Putamen (tissue), 1 donor: ENCODE measurements around the gene AKR1C1.
"Not testable (repeated sequence)": the region's sequence is repeated elsewhere in the genome, so short reads cannot be mapped to it uniquely, and the experiment has no call there.

Source experiments
- DNase-seq: peaks from one replicate; pipeline ENCODE4 v3.0.0-alpha.2; 2016; ENCODE audit warnings: low spot score

AKR1C1 gene

DNA sequence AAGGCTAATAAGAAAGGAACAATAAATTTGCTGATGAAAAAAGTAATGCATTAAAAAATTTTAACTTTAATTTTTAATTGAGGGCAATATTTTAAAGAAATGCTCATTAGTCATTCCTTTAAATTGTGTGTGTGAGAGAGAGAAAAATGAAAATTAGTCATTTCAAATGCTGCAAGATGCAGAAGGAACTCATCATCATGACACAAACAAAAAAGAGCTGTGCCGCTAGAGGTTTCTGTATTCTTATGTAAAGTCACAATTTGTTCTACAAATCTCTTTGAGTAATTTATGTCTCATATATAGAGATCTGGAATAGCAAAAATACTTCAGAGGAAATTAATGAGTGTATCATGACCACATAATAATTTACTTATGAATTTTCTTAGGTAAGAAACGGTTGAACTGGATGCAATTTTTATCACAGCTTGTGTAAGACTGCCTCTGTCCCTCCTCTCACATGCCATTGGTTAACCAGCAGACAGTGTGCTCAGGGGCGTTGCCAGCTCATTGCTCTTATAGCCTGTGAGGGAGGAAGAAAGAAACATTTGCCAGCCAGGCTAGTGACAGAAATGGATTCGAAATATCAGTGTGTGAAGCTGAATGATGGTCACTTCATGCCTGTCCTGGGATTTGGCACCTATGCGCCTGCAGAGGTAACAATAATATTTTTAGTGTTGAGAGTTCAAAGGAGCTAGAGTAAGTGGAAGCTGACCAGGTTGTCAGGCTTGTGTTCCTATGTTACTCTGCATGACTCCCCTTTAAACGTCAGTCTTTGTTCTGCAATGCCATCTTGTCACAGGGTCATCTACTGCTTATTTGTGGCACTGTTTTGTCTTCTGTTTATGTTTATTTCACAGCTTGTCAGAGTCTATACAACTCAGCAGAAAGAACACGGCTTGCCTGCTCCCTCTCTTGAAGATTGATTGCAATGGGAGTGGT lies at the start of gene AKR1C1:
Gene AKR1C1, plus strand, starts transcription at position 540 of the 939 bp plus-strand sequence. Its CDS starts 30 bp downstream, at position 570.
- not testable (repeated sequence) for DNase-seq

DNA sequence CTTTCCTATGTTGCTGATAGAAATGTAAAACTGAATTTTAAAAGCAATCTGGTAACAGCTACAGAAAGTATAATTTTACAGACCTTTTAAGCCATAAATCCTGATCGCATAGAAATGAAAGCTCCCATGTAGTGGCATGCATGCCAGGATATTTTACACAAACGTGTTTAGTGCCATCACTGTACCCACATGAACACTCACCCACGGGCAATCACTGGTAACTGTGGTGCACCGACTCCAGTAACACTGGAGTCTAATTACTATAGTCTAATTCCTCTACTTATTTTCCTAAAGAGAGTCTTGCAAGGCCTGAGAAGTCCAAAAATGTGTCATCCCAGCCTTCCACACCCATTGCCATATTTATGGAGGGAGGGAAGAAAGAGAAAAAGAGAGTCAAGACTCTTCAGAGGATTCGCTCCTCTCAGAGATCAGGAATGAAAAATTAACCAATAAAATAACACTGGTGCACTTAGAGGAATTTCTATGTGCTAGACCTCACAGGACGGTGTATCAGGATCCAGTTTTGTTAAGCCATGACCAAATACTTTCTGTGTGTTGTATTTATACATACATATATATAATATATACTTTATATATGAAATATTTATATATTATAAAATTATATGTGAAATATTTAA lies 48.9 kb upstream of the AKR1C1 start:
- no peak for DNase-seq

DNA sequence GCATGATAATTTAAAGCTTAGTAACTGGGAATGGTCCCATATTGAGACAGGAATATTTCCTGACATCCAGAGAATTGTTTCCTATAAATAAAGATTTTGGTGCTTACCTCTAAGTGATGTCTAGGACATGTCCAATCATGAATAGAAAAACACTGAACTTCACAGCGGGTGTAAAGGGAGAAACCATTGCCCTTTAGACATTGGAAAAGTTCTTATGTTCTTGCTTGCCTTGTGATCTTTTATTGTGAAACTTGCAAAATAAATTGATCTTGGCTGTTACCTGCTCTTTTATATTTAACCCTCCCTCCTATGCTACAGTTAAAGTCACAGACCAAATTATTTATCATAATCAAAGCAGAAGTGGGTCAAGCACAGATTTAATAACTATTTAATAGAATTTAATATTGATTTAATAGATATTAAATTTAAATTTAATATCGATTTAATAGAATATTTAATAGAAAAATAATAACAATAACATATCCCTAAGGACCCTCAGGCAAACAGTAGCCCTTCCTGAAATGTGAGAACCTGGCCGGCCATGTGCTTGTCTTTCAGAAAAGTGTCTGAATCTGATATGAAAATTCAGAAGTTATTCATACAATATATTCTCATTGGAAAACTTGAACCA lies 47.0 kb upstream of the AKR1C1 start:
- DNase-seq = no peak

DNA sequence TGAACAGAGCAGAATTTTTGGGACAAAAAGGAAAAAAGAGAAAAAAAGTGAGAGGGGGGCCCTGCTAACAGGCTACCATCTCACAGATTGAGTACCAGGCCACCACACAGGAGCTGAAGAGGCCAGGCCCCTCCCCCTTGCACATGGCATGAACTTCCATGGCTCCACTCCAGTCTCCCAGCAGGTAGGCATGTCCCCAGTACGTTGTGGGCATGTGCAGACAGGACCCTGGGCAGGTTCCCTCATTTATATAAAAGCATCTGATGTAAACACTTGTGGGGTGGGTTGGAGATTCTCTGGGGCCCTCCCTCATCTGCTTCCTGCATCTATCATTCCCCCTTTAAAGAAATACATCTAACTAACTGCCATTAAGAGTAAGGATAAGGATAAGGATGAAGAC lies 45.0 kb upstream of the AKR1C1 start:
- DNase-seq = no peak

DNA sequence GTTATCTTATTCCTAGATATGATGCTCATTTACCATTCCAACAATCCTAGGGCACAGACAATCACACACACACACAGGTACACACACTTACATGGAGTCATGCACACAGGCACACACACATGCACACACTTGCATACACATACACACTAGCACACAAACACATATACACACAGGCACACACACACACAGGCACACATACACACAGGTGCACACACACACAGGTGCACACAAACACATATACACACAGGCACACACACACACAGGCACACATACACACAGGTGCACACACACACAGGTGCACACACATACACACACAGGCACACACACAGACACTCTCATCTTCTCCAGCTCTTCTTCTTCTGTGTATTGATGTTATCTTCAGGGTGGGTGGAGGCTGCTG lies 38.7 kb upstream of the AKR1C1 start:
- not testable (repeated sequence) for DNase-seq

DNA sequence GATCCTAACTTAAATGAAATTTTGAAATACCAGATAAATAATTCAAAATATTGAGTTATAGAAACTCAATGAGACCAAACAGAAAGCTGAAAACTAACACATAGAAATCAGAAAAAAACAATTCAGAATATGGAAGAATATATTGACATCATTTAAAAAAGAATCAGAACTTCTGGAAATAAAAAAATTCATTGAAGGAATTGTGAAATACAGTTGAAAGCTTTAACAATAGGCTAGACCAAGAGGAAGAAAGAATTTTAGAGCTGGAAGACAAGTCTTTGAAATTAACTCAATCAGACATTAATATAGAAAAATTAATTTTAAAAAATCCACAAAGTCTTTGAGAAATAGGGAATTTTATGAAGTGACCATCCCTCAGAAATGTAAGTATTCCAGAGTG lies 36.8 kb upstream of the AKR1C1 start:
- DNase-seq = no peak

DNA sequence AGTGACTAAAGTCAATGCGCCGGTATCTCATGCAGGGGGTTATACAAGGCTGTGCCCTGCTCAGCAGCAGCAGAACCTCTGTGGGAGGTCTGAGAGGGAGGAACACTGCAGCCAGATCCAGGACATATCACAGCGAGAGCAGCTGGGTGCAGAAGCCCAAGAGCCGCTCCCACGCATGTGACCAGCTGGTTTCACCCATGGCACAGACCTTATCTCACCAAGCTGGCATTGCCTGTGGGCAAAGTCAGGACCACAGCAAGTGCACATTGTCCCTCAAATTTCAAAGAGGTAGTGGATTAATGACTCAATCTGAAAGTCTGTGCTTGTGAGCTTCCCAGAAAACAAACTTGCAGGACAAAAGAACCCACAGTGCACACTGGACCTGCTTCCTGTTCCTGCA lies 31.6 kb upstream of the AKR1C1 start:
- no peak for DNase-seq

DNA sequence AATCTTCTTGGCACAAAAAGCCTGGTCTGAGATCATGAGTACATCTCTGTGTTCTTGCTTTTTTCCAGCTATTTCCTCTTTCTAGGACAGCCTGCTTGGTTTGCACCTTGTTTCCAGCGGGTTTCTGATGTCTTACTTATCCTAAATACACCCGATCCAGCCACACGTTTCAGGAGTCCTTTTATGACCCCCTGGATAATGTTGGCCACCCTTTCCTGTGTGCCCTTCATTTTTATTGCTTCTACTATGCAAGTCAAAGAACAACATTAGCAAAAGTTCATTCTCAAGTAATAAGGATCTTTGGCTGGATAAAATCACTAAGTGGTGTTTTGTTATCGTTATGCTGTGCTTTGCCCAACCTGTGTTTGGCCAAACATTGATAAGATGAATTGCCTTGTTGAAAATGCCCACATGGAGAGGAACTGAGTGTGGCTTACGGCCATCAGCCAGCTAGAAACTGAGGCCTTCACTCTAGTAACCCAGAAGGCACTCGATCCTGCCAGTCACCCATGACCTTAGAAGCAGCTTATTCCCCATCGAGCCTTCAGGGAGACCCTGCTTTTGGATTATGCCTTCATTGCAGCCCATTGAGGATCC lies 28.7 kb upstream of the AKR1C1 start:
- DNase-seq = no peak

DNA sequence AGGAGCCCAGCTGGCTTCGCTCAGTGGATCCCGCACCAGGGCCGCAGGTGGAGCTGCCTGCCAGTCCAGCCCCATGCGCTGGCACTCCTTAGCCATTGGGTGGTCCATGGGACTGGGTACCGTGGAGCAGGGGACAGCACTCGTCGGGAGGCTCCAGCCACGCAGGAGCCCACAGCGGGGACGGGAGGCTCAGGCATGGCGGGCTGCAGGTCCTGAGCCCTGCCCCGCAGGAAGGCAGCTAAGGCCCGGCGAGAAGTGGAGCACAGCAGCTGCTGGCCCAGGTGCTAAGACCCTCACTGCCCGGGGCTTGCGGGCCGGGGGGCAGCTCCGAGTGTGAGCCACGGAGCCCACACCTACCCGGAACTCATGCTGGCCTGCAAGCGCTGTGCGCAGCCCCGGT lies 25.9 kb upstream of the AKR1C1 start:
- no peak for DNase-seq

DNA sequence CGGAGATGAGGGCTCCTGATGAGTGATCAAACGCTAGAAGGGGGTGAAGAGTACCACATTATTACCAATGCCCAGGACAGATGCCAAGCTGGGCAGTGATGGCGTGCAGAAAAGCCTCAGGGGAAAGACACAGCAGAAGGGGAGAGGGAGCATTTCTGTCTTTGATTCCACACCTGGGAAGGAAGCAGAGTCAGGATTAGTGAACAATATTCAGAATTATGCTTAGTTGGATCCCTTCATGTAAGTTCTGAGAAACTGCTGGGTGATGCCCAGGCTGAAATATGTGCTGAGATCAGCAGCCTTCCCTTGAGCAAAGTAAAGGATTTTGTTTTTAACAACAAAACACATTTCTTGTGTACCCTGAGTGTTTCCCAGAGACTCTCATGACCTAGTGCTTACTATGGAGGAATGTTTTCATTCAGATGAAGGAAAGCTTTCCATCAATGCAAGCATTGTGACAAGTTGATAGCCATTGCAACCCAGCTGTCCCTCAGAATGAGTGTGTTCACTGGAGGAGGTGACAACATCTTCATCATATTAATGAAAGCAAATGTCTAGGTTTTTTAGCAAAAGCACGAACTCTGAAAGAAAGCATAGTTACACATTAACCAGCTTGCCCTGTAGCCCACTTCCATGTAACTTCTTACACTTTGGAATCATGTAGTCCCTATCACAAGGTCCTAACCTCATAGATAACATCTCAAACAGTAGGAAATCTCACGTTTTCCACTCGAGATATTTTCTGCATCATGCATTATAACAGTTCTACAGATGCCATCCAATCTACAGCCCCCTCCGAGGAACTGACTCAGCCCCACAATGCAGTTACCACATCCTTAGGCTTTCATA lies 23.8 kb upstream of the AKR1C1 start:
- no peak for DNase-seq

DNA sequence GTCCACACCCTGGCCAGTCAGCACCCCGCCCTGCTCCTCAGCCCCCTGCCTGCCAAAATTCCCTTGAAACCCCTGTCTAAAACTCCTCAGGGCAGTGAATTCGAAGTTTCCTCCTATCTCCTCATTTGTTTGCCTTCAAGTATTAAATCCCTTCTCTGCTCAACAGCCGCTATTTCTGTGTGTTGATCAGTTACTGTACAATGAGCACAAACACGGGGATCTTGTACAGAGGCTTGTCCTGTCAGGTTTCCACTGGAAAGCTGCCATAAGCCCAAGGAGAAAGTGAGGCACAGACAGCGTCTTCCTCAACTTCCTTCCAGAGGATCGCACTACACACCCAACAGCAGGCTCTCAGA lies 23.2 kb upstream of the AKR1C1 start:
- DNase-seq = not testable (repeated sequence)

DNA sequence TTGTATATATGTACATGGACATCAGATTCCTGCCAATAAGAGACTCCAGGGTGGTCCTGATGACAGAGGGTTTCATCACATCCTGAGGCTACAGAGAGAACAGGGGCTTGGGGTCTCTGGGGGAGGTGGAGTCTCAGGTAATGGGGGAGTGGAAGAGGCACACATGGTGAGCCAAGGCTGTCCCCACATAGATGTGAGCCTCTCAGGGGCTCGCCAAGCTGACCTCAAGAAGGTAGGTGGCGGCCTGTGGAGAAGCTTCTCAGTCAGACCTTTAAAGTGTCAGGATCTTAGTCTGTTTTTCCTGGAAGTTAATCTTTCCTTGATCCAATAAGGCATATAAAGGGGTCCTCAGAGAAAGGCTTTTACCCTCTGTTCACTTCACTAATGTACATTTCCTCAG lies 22.3 kb upstream of the AKR1C1 start:
- DNase-seq = not testable (repeated sequence)

DNA sequence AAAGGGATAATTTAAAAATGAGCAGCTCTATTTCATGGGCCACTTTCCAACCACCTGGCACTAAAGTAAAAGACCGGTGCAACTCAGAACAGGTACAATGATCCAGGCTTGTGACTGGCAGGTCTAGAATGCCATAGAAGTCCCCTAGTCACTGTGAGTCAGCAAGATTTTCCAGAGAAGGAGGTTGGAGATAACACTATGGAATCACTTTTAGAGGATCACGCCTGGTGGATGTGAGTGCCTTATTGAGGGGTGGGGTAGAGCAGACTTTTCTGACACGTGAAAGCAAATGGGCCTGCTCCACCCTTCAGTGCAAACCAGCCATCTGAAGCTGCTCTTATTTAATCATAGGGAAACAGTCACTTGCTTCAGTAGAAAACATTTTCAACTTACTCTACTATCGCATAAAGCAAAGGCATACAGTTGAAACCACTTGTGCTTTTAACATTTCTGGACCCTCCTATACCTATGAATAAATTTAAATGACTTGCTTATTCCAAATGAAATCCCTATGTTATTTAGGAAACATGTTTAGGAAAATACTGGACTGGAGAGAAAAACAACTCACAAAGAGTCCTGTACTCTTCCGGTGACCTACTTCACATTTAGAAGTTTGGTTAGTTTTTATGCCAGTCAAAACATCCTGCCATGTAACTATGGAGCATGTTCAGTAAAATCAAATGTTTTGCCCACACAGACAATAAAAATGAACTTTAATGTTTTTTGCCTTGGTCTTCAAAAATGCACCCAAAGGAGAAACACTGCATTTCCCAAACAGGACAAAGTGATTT lies 21.5 kb upstream of the AKR1C1 start:
- no peak for DNase-seq

DNA sequence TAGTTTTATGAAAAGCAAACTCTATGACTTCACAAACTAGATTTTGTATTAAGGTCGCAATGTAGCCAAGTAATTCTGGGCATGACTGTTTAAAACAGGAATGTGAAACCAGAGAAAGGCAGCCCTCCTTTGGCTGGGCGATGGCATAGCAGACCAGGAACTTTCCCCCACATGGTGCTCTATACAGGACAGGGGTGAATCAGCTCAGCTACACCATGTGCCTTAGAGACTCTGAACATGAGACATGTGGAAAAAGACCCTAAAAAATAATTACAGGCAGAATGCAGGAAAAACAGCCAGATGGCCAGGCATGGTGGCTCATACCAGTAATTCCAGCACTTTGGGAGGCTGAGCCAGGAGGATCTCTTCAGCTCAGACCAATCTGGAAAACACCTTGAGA lies 20.3 kb upstream of the AKR1C1 start:
- DNase-seq = not testable (repeated sequence)

DNA sequence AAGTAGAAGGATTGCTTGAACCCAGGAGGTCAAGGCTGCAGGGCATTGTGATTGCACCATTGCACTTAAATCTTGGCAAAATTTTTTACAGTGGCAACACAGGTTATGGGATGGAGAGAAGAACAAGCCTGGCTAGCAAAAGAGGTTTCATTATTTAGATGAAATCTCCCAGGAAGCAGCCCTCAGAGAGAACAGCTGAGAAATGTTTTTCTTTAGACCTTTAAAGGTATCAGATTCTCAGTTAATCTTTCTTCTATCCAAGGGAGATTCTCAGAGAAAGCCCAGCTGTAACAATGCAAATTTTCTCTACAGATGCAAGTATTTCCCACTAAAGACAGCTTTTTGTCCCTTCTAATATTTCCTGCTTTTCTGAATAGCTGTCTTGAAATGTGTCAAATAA lies 19.8 kb upstream of the AKR1C1 start:
- not testable (repeated sequence) for DNase-seq

DNA sequence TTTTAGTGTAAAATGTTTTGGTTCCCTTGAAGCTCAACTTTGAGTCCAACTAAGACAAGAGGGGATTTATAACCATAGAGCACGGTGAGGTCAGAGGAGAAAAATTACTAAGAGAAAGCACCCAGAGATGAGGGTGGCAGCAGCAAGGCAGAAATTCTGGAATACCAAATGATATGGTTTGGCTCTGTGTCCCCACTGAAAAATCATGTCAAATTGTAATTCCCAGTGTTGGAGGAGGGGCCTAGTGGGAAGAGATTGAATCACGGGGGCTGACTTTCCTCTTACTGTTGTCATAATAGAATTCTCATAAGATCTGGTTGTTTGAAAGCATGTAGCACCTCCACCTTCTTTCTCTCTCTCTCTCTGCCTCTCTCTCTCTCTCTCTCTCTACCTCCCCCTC lies 19.4 kb upstream of the AKR1C1 start:
- DNase-seq = no peak

DNA sequence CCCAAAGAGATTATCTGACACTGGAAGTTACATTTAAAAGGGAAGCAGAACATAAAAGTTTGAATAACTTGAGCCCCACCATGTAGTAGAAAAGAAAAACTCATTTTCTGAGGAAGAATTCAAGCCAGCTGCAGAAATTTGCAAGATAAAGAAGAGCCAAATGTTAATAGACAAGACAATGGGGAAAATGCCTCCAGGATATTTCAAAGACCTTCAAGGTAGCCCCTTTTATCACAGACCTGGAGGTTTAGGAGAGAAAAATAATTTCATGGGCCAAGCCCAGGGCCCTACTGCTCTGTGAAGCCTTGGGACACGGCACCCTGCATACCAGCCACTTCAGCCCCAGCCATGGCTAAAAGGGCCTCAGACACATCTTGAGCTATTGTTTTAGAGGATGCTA lies 18.4 kb upstream of the AKR1C1 start:
- DNase-seq = no peak

DNA sequence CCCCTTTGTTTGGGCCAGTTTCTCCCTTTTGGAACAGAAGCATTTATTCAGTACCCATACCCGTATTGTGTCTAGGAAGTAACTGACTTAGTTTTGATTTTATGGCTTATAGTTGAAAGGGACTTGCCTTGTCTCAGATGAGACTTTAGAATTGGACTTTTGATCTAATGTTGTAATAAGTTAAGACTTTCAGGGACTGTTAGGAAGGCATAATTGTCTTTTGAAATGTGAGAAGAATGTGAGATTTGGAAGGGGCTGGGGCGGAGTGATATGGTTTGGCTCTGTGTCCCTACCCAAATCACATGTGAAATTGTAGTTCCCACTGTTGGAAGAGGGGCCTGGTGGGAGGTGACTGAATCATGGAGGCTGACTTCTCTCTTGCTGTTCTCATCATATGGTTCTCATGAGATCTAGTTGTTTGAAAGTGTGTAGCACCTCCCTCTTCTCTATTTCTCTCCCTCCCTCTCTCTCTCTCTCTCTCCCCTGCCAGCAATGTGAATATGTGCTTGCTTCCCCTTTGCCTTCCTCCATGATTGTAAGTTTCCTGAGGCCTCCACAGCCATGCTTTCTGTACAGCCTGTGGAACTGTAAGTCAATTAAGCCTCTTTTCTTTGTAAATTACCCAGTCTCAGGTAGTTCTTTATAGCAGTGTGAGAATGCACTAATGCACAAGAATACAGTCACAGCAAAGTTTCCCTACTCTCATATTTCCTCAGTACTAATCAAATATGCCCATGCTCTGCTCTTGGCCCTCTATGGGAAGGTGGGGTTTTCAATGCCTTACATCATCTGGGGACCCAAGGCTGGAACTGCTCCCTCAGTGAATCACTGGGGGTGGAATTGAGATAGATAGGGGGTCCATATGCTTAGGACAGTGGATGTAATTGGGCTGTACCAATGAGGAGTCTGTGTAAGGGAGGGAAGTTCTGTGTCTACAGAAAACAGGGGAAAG lies 17.2 kb upstream of the AKR1C1 start:
- DNase-seq = no peak

DNA sequence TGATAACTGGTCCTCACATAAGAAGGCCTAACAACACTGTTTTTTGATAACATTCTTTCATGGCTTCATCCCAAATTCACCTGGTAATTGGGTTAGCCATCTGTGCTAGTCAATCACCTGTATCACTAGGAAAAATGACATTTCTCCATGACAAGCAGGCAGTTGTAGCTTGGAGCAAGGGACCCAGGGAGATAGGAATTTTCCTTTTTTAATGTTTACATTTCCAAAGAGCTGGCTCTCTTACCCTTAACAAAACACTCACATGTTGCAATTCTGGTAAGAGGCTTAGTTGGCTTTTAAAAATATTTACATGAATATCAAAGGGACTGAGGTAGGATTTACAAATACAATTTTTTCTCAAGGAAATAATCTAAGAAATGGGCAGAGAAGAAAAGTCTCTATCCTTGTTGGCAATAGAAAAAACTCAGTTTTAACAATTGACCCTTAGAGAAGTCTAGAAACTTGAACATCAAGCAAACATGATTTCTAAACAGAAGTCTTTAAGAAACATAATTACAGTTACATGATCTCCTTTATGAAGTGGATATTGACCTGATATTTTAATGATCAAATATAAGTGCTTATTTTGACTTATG lies 16.1 kb upstream of the AKR1C1 start:
- DNase-seq = no peak
